Effector memory CD8-positive, alpha-beta T cell (primary cell): ENCODE results near the gene MARCHF3.
"Not testable (repeated sequence)": the region's sequence is repeated elsewhere in the genome, so short reads cannot be mapped to it uniquely, and the experiment has no call there.

ENCODE experiments used
- ATAC-seq: fragments of 150-1000 bp; cut with Tn5 transposase; replicated peaks from 2 replicates; pipeline ENCODE4 v1.10.0; 2021; ENCODE audit warnings: mild to moderate bottlenecking, moderate library complexity
- DNase-seq, 3 experiments: peaks; one replicate each; pipeline ENCODE4 v3.0.0; 2021
- H3K27ac Mint-ChIP-seq, 2 donors: one replicate each; pipeline ENCODE4 v1.8.0; 2022; ENCODE audit warnings: mild to moderate bottlenecking in 2 of 2, mixed read lengths in 2 of 2, moderate library complexity in 2 of 2
- H3K27me3 Mint-ChIP-seq, 2 donors: one replicate each; pipeline ENCODE4 v1.8.0; 2022; ENCODE audit warnings: mixed read lengths in 2 of 2
- H3K36me3 Mint-ChIP-seq: one replicate; pipeline ENCODE4 v1.8.0; 2022; ENCODE audit warnings: mild to moderate bottlenecking, moderate library complexity, mixed read lengths; ENCODE audit not compliant: insufficient read depth
- H3K4me1 Mint-ChIP-seq, 2 donors: one replicate each; pipeline ENCODE4 v1.8.0; 2022; ENCODE audit warnings: low read depth in 2 of 2, mixed read lengths in 2 of 2
- H3K4me3 Mint-ChIP-seq, 2 donors: one replicate each; pipeline ENCODE4 v1.8.0; 2022; ENCODE audit warnings: mild to moderate bottlenecking in 2 of 2, mixed read lengths in 2 of 2, moderate library complexity in 2 of 2
- H3K9me3 Mint-ChIP-seq, 2 donors: one replicate each; pipeline ENCODE4 v1.8.0; 2022; ENCODE audit warnings: mixed read lengths in 2 of 2

MARCHF3 gene

GRCh38 chr5:126865299-126865698 lies 165.1 kb downstream of the MARCHF3 start:
- ATAC-seq (no peak), DNase-seq (no peak)
- peaks cover 0 to 10% of the 10 kb centered on the region in 2 donors for H3K27me3 Mint-ChIP-seq
- no peak overlapping the region for H3K4me3 Mint-ChIP-seq
- H3K9me3 Mint-ChIP-seq: no peaks in the 10 kb centered on the region
- H3K36me3 Mint-ChIP-seq: no peaks in the 10 kb centered on the region
- no peak overlapping the region for H3K27ac Mint-ChIP-seq
- H3K4me1 Mint-ChIP-seq: peaks cover 7 to 9% of the 10 kb centered on the region in 2 donors

DNA sequence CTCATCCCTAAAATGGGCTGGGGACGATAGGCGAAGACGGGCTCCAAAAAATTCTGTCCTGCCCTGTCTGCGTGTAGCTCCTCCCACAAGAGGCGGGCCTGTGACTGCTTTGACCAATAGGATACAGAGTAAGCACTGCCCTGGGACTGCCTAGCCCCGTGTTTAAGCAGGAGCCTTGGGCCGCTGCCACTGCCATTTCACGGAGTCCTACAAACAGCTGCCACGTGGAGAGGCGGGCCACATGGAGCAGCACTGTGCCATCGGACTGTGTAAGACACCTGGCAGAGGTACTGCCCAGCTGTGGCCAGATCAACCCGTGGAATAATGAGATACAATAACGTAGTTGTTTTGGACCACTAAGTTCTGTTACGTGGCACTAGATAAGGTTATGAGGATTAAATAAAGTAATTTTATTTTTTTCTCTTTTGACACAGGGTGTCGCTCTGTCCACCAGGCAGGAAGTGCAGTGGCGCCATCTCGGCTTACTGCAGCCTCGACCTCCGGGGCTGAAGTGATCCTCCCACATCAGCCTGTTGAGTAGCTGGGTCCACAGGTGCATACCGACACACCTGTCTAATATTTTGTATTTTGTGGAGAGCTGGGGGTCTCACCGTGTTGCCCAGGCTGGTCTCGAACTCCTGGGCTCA lies 166.2 kb downstream of the MARCHF3 start:
- Mint-ChIP-seq H3K36me3 (no peaks in the 10 kb centered on the region), H3K9me3 (no peaks in the 10 kb centered on the region), H3K27me3 (peaks cover 0 to 9% of the 10 kb centered on the region in 2 donors), H3K4me3 (no peak overlapping the region), H3K4me1 (peaks cover 6% of the 10 kb centered on the region in 2 donors), H3K27ac (no peak overlapping the region)
- no peak for DNase-seq
- ATAC-seq: no peak

DNA sequence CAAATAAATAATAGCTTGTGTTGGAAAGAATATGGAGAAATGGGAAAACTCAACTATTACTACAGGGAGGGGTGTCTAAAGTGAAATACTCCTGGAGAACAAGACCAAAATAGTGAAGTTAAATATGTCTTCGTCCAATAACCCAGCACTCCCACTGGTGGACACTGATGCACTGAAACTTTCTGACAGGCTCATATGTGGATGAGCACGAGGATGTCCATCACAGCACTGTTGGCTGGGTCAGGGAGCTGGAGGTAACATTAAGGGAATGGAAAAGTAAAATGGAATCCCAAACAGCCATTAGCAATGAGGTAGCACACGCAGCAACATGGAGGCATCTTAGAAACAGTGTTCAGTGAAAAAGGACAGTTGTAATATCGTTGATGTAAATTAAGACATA lies 167.0 kb downstream of the MARCHF3 start:
- H3K27me3 Mint-ChIP-seq: peaks cover 0 to 1% of the 10 kb centered on the region in 2 donors
- no peaks in the 10 kb centered on the region for H3K9me3 Mint-ChIP-seq
- no peak for DNase-seq
- no peaks in the 10 kb centered on the region for H3K4me1 Mint-ChIP-seq
- no peak overlapping the region for H3K27ac Mint-ChIP-seq
- no peak overlapping the region for H3K4me3 Mint-ChIP-seq
- no peaks in the 10 kb centered on the region for H3K36me3 Mint-ChIP-seq
- ATAC-seq: no peak

GRCh38 chr5:126858441-126858840 lies 171.9 kb downstream of the MARCHF3 start:
- ATAC-seq (no peak), DNase-seq (no peak)
- no peak overlapping the region for H3K27ac Mint-ChIP-seq
- H3K36me3 Mint-ChIP-seq: peaks cover 5% of the 10 kb centered on the region
- peaks cover 10 to 13% of the 10 kb centered on the region in 2 donors for H3K4me1 Mint-ChIP-seq
- no peaks in the 10 kb centered on the region for H3K27me3 Mint-ChIP-seq
- H3K9me3 Mint-ChIP-seq: no peaks in the 10 kb centered on the region
- H3K4me3 Mint-ChIP-seq: no peak overlapping the region

- no peak overlapping the region for H3K4me3 Mint-ChIP-seq
- no peak for DNase-seq
- H3K27ac Mint-ChIP-seq: no peak overlapping the region
- peaks cover 6% of the 10 kb centered on the region for H3K36me3 Mint-ChIP-seq
- peaks cover 16 to 20% of the 10 kb centered on the region in 2 donors for H3K4me1 Mint-ChIP-seq
- no peaks in the 10 kb centered on the region for H3K9me3 Mint-ChIP-seq
- ATAC-seq: no peak
- H3K27me3 Mint-ChIP-seq: no peaks in the 10 kb centered on the region
Measured at GRCh38 chr5:126857472-126858410, 172.6 kb downstream of the MARCHF3 start.

DNA sequence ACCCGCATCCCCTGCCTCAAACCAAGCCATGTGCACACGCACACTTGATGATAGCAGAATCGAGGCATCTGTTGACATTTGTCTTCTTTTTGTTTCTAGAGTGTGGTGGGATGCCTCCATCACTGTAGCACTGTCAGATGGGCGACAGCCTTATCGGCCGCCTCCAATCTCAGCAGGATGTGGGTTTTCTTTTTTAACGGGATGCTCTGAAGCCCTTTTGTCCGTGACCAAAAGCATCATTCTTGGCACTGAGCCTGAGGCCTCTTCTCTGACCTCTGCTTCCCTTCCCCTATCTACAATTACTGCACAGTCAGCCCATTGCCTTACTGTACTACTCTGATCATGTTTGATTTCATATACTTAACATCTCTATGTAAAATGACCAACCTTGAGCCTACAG lies 175.1 kb downstream of the MARCHF3 start:
- H3K27me3 Mint-ChIP-seq: no peaks in the 10 kb centered on the region
- peaks cover 6% of the 10 kb centered on the region for H3K36me3 Mint-ChIP-seq
- DNase-seq (no peak), ATAC-seq (no peak)
- H3K9me3 Mint-ChIP-seq: no peaks in the 10 kb centered on the region
- H3K4me1 Mint-ChIP-seq: peaks cover 24 to 29% of the 10 kb centered on the region in 2 donors
- no peak overlapping the region for H3K4me3 Mint-ChIP-seq
- peak overlapping the region in 1 of 2 donors; percentile 22 for H3K27ac Mint-ChIP-seq

- no peaks in the 10 kb centered on the region for H3K27me3 Mint-ChIP-seq
- no peak overlapping the region for H3K4me3 Mint-ChIP-seq
- no peak for DNase-seq
- no peaks in the 10 kb centered on the region for H3K9me3 Mint-ChIP-seq
- peaks cover 24 to 29% of the 10 kb centered on the region in 2 donors for H3K4me1 Mint-ChIP-seq
- peaks cover 6% of the 10 kb centered on the region for H3K36me3 Mint-ChIP-seq
- ATAC-seq: no peak
- H3K27ac Mint-ChIP-seq: peak overlapping the region in 1 of 2 donors; percentile 22
Measured at GRCh38 chr5:126854526-126855110, 175.7 kb downstream of the MARCHF3 start.

DNA sequence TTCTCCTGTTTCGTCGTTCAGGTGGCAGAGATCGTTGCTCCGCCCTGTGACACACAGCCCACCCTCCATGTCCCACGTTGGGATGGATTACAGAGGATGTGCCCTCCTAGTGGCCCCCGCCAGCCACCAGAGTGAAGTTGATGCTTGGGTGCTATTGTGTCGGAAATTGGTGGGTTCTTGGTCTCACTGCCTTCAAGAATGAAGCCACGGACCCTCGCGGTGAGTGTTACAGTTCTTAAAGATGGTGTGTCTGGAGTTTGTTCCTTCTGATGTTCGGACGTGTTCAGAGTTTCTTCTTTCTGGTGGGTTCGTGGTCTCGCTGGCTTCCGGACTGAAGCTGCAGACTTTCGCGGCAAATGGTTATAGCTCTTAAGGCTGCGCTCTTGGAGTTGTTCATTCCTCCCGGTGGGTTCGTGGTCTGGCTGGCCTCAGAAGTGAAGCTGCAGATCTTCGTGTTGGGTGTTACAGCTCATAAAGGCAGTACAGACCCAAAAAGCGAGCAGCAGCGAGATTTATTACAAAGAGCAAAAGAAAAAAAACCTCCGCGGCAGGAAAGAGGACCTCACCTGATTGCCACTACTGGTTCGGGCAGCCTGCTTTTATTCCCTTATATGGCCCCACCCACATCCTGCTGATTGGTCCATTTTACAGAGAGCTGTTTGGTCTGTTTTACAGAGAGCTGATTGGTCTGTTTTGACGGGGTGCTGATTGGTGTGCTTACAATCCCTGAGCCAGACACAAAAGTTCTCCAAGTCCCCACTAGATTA lies 176.6 kb downstream of the MARCHF3 start:
- DNase-seq (peak in 1 of 3 experiments; percentile 28), ATAC-seq (peak; percentile 62)
- H3K27me3 Mint-ChIP-seq, H3K36me3 Mint-ChIP-seq, H3K9me3 Mint-ChIP-seq: not testable (repeated sequence)
- Mint-ChIP-seq H3K4me3 (peak overlapping the region; percentile 78 to 80), H3K4me1 (peaks cover 24 to 29% of the 10 kb centered on the region in 2 donors), H3K27ac (peak overlapping the region; percentile 85 to 95)

DNA sequence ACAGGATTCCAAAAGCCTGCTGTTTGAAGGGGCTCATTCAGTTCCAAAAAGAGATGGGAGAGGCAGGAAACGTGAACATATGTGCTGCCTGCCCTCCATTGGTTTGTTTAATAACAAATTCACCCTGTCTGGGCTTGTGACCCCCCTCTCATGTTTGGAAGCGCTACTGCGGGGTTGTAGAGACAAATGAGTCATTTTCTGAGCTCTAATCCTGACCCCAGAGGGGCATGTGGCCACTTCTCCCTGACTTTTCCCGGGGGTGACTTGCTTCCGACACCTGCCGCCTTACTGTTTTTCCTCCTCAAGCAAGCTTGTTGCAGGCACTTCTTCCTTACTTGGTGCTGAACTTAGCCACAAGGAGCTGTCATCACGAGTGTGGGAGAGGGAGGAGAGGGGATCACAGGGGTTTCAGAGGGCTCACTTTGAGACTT lies 177.5 kb downstream of the MARCHF3 start:
- Mint-ChIP-seq H3K4me3 (peak overlapping the region; percentile 78 to 80), H3K9me3 (no peaks in the 10 kb centered on the region), H3K27ac (peak overlapping the region; percentile 85 to 95), H3K4me1 (peaks cover 24 to 29% of the 10 kb centered on the region in 2 donors), H3K27me3 (no peaks in the 10 kb centered on the region), H3K36me3 (peaks cover 6% of the 10 kb centered on the region)
- ATAC-seq: no peak
- no peak for DNase-seq

- Mint-ChIP-seq H3K27me3 (no peaks in the 10 kb centered on the region), H3K36me3 (peaks cover 9% of the 10 kb centered on the region), H3K4me1 (peaks cover 24 to 29% of the 10 kb centered on the region in 2 donors), H3K9me3 (no peaks in the 10 kb centered on the region), H3K4me3 (peak overlapping the region; percentile 78 to 80), H3K27ac (peak overlapping the region; percentile 51 to 95)
- peak; percentile 64 for ATAC-seq
- DNase-seq: no peak
Measured at GRCh38 chr5:126852091-126852571, 178.2 kb downstream of the MARCHF3 start.

GRCh38 chr5:126851501-126852011 lies 178.8 kb downstream of the MARCHF3 start:
- no peaks in the 10 kb centered on the region for H3K9me3 Mint-ChIP-seq
- H3K27me3 Mint-ChIP-seq: no peaks in the 10 kb centered on the region
- H3K36me3 Mint-ChIP-seq: peaks cover 9% of the 10 kb centered on the region
- H3K4me3 Mint-ChIP-seq: no peak overlapping the region
- no peak for ATAC-seq
- peak overlapping the region; percentile 51 to 95 for H3K27ac Mint-ChIP-seq
- H3K4me1 Mint-ChIP-seq: peaks cover 24 to 30% of the 10 kb centered on the region in 2 donors
- no peak for DNase-seq

DNA sequence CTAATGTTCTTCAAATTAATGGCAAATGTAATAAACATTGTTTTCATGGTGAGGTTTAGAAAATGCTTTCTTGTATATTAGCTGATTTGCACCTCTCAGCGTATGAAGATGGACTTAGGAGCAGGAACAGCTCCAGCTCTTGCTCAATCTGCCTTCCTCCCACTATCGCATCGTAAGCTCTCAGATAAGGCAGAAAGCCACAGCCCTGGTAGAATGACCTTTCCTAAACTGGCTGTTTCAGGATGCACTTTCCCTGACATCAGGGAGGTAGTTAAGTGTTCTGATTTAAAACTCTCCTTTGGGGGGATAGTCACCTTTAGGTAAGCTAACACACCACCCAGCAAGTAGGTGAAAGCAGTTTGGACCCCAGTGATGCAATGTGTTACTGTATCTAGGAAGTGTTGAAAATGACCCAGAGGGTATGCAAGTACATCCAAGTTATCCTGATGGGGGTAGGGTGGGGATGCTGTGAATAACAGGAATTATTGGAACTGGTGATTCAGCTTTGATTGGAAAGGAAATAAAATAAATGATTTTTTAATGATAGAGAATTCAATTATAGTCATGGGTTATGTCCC lies 181.2 kb downstream of the MARCHF3 start:
- Mint-ChIP-seq H3K9me3 (no peaks in the 10 kb centered on the region), H3K27ac (no peak overlapping the region), H3K27me3 (no peaks in the 10 kb centered on the region), H3K4me3 (no peak overlapping the region), H3K36me3 (peaks cover 9% of the 10 kb centered on the region), H3K4me1 (peaks cover 23 to 35% of the 10 kb centered on the region in 2 donors)
- ATAC-seq: no peak
- DNase-seq: no peak
